ENCODE results near the gene ABI1. TPM values are rescaled to one million over a fixed set of nuclear protein-coding genes. Genes with fewer than 3 reads are reported as not detected.
"Not testable (repeated sequence)": the region's sequence is repeated elsewhere in the genome, so short reads cannot be mapped to it uniquely, and the experiment has no call there.

ABI1 gene
- total and polyA plus RNA-seq, 3 experiments from 2014 or later = 35.9 to 79.7 (median 37.1) TPM

- Mint-ChIP-seq H3K4me3 (peak overlapping the region; percentile 94 to 100 (median 98)), H3K27ac (peak overlapping the region; percentile 90 to 99 (median 97)), H3K4me1 (peaks cover 40 to 58% (median 55%) of the 10 kb centered on the region in 3 donors), H3K9me3 (no peaks in the 10 kb centered on the region), H3K27me3 (peaks cover 3 to 16% of the 10 kb centered on the region in 2 donors), H3K36me3 (peaks cover 0 to 19% (median 0%) of the 10 kb centered on the region in 3 donors)
- H3K27me3 ChIP-seq (ENCODE audit: insufficient read depth, low read length, poor library complexity, severe bottlenecking) = peaks cover 4% of the 10 kb centered on the region
- H3K4me1 ChIP-seq (ENCODE audit: insufficient read depth, low read length) = peaks cover 45% of the 10 kb centered on the region
- H3K27ac ChIP-seq (ENCODE audit: low read depth, low read length) = peak overlapping the region; percentile 95
- DNase-seq = no peak
- POLR2A ChIA-PET = no interaction called here
- no peaks in the 10 kb centered on the region for H3K36me3 ChIP-seq (ENCODE audit: insufficient read depth, low read length)
- H3K9me3 ChIP-seq (ENCODE audit: low read length) = no peaks in the 10 kb centered on the region
- peak overlapping the region; percentile 97 for H3K4me3 ChIP-seq (ENCODE audit: low read length)
- CTCF ChIA-PET = no interaction called here
Measured at GRCh38 chr10:26859241-26860101, 1.3 kb downstream of the ABI1 start.

GRCh38 chr10:26858707-26859034 lies 2.1 kb downstream of the ABI1 start:
- Mint-ChIP-seq H3K4me3 (peak overlapping the region; percentile 94 to 100 (median 98)), H3K4me1 (peaks cover 48 to 66% (median 63%) of the 10 kb centered on the region in 3 donors), H3K36me3 (peaks cover 0 to 22% (median 2%) of the 10 kb centered on the region in 3 donors), H3K27me3 (peaks cover 3 to 16% of the 10 kb centered on the region in 2 donors), H3K9me3 (no peaks in the 10 kb centered on the region), H3K27ac (peak overlapping the region; percentile 49 to 97 (median 86))
- Histone ChIP-seq H3K27me3 (ENCODE audit: insufficient read depth, low read length, poor library complexity, severe bottlenecking) (peaks cover 4% of the 10 kb centered on the region), H3K36me3 (ENCODE audit: insufficient read depth, low read length) (no peaks in the 10 kb centered on the region), H3K4me3 (ENCODE audit: low read length) (peak overlapping the region; percentile 97), H3K27ac (ENCODE audit: low read depth, low read length) (peak overlapping the region; percentile 95), H3K9me3 (ENCODE audit: low read length) (no peaks in the 10 kb centered on the region), H3K4me1 (ENCODE audit: insufficient read depth, low read length) (peaks cover 47% of the 10 kb centered on the region)
- ChIA-PET CTCF (no interaction called here), POLR2A (no interaction called here)
- no peak for DNase-seq

DNA sequence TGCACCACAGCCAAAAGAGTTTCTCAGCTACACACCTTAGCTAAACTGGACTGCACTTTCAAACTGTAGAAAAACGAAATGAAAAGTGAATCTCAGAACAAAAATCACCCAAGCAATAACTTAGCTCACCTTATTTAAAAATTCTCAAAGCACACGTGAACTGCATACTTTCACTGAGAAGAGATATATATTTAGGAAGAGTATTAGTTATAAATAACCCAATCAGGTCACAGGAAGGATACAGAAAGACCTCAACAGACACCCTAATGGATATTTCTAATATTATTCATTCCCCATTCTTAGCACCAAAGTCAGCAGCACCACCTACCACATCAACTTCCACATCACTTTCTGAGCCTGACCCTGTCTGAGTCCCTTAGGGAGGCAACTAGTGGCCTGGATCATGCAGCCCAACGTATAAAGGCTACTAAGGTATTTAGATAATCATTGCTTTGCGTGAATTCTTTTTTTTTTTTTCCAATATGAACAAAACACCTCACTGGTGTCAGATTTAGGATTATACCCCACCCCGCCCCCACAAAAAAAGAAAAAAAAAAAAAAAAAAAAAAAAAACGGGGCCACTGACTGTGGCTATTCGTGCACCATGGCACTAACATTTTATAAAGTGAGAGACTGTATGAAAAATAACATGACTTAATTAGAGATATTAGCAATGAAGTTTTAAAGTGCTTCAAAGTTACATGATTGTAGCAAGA lies 2.6 kb downstream of the ABI1 start:
- Histone ChIP-seq H3K27ac (ENCODE audit: low read depth, low read length) (peak overlapping the region; percentile 13), H3K27me3 (ENCODE audit: insufficient read depth, low read length, poor library complexity, severe bottlenecking) (peaks cover 3% of the 10 kb centered on the region), H3K4me1 (ENCODE audit: insufficient read depth, low read length) (peaks cover 47% of the 10 kb centered on the region), H3K36me3 (ENCODE audit: insufficient read depth, low read length) (no peaks in the 10 kb centered on the region), H3K9me3 (ENCODE audit: low read length) (no peaks in the 10 kb centered on the region), H3K4me3 (ENCODE audit: low read length) (peak overlapping the region; percentile 97)
- DNase-seq = no peak
- peaks cover 52 to 68% (median 65%) of the 10 kb centered on the region in 3 donors for H3K4me1 Mint-ChIP-seq
- ChIA-PET CTCF (interaction anchor here (1.3 kb wide), 1 partner anchor 132 kb away, joined by 3 read pairs; no protein-coding TSS in a partner anchor), POLR2A (no interaction called here)
- peaks cover 0 to 23% (median 2%) of the 10 kb centered on the region in 3 donors for H3K36me3 Mint-ChIP-seq
- H3K27me3 Mint-ChIP-seq = peaks cover 1 to 11% of the 10 kb centered on the region in 2 donors
- H3K4me3 Mint-ChIP-seq = peak overlapping the region; percentile 94 to 100 (median 98)
- no peaks in the 10 kb centered on the region for H3K9me3 Mint-ChIP-seq
- peak overlapping the region; percentile 52 to 97 (median 88) for H3K27ac Mint-ChIP-seq

DNA sequence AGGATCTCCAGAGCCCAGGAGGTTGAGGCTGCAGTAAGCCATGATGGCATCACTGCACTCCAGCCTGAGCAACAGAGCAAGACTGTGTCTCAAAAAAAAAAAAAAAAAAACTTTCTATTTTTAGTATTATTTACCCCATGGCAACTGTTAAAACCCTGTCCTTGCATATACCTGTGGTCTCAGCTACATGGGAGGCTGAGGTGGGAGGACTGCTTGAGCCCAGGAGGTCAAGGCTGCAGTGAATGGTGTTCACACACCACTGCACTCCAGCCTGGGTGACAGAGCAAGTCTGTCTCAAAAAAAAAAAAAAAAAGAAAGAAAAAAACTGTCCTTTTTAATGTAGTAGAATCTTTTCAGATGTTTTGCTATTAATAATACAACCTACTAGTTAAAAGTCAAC lies 3.2 kb downstream of the ABI1 start:
- H3K36me3 ChIP-seq (ENCODE audit: insufficient read depth, low read length); DNase-seq; H3K4me3 ChIP-seq (ENCODE audit: low read length); H3K27me3 ChIP-seq (ENCODE audit: insufficient read depth, low read length, poor library complexity, severe bottlenecking); H3K9me3 ChIP-seq (ENCODE audit: low read length); H3K9me3 Mint-ChIP-seq; POLR2A ChIA-PET; H3K27ac ChIP-seq (ENCODE audit: low read depth, low read length); H3K27me3 Mint-ChIP-seq: not testable (repeated sequence)
- Mint-ChIP-seq H3K4me3 (peak overlapping the region; percentile 61 to 100 (median 98)), H3K4me1 (peaks cover 52 to 72% (median 65%) of the 10 kb centered on the region in 3 donors), H3K36me3 (peaks cover 0 to 23% (median 2%) of the 10 kb centered on the region in 3 donors), H3K27ac (peak overlapping the region; percentile 24 to 97 (median 86))
- CTCF ChIA-PET = interaction anchor here (1.3 kb wide), 1 partner anchor 131 kb away, joined by 3 read pairs; no protein-coding TSS in a partner anchor
- H3K4me1 ChIP-seq (ENCODE audit: insufficient read depth, low read length) = peaks cover 53% of the 10 kb centered on the region

GRCh38 chr10:26855186-26855585 lies 5.6 kb downstream of the ABI1 start:
- ChIA-PET POLR2A (no interaction called here), CTCF (no interaction called here)
- Histone ChIP-seq H3K9me3 (ENCODE audit: low read length) (no peaks in the 10 kb centered on the region), H3K36me3 (ENCODE audit: insufficient read depth, low read length) (no peaks in the 10 kb centered on the region), H3K4me3 (ENCODE audit: low read length) (no peak overlapping the region), H3K27ac (ENCODE audit: low read depth, low read length) (no peak overlapping the region), H3K4me1 (ENCODE audit: insufficient read depth, low read length) (peaks cover 56% of the 10 kb centered on the region), H3K27me3 (ENCODE audit: insufficient read depth, low read length, poor library complexity, severe bottlenecking) (no peaks in the 10 kb centered on the region)
- no peak overlapping the region for H3K27ac Mint-ChIP-seq
- no peak for DNase-seq
- peaks cover 5 to 26% (median 10%) of the 10 kb centered on the region in 3 donors for H3K36me3 Mint-ChIP-seq
- H3K27me3 Mint-ChIP-seq = no peaks in the 10 kb centered on the region
- H3K4me3 Mint-ChIP-seq = peak overlapping the region in 2 of 7 donors; percentile 11 to 61
- no peaks in the 10 kb centered on the region for H3K9me3 Mint-ChIP-seq
- H3K4me1 Mint-ChIP-seq = peaks cover 61 to 83% (median 73%) of the 10 kb centered on the region in 3 donors

DNA sequence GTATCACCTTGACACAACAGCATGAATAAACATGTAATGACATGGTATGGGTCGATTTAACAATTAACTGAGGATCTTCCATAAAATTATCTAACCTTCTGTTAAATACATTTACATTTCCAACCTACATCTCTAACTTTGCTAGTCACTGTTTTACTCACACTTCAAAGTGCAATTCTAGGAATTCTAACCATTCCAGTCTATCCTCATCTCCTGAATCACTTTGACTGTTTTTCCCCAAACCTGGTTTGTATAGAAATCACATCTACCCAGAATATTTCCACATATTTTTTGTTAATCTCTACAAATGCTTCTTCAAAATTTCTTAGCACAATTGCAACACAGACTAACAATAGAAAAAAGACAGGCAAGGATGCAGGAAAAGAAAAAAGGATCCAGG lies 6.2 kb downstream of the ABI1 start:
- Histone ChIP-seq H3K27me3 (ENCODE audit: insufficient read depth, low read length, poor library complexity, severe bottlenecking) (no peaks in the 10 kb centered on the region), H3K36me3 (ENCODE audit: insufficient read depth, low read length) (no peaks in the 10 kb centered on the region), H3K9me3 (ENCODE audit: low read length) (no peaks in the 10 kb centered on the region), H3K4me1 (ENCODE audit: insufficient read depth, low read length) (peaks cover 56% of the 10 kb centered on the region), H3K27ac (ENCODE audit: low read depth, low read length) (no peak overlapping the region), H3K4me3 (ENCODE audit: low read length) (no peak overlapping the region)
- H3K4me3 Mint-ChIP-seq = peak overlapping the region in 6 of 7 donors; percentile 8 to 61 (median 21)
- H3K27me3 Mint-ChIP-seq = no peaks in the 10 kb centered on the region
- no peak for DNase-seq
- POLR2A ChIA-PET = no interaction called here
- H3K4me1 Mint-ChIP-seq = peaks cover 64 to 86% (median 80%) of the 10 kb centered on the region in 3 donors
- no peaks in the 10 kb centered on the region for H3K9me3 Mint-ChIP-seq
- H3K27ac Mint-ChIP-seq = peak overlapping the region in 3 of 8 donors; percentile 11 to 42 (median 21)
- CTCF ChIA-PET = no interaction called here
- H3K36me3 Mint-ChIP-seq = peaks cover 5 to 24% (median 10%) of the 10 kb centered on the region in 3 donors

DNA sequence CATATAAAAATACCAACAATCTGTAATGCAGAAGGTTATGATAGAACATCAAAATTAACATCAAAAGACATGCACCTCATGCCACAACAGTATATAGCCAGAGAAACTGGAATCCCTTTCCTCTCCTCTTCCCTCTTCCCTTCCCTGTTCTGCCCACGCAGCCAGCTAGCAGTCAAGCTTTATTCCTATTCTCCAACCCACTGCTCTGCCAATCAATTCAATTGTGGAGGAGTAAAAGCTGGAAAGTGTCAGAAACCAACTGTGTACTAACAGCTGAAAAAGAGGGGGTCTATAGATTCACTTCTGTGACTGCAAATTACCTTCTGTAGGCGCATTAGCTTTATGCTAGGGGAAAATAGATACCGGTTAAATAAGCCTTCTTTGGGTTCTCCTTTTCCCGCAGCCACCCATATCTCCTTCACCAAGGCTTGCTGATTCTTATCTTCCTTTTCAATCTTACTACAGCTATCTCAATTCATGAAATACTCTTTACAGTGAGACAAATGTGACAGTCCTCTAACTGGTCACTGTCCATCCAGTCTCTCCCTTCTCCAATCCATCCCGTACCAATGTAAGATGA lies 16.3 kb downstream of the ABI1 start:
- H3K4me3 Mint-ChIP-seq = peak overlapping the region in 2 of 7 donors; percentile 6 to 17
- POLR2A ChIA-PET = no interaction called here
- Histone ChIP-seq H3K9me3 (ENCODE audit: low read length) (no peaks in the 10 kb centered on the region), H3K4me3 (ENCODE audit: low read length) (no peak overlapping the region), H3K4me1 (ENCODE audit: insufficient read depth, low read length) (peaks cover 58% of the 10 kb centered on the region), H3K27me3 (ENCODE audit: insufficient read depth, low read length, poor library complexity, severe bottlenecking) (no peaks in the 10 kb centered on the region), H3K27ac (ENCODE audit: low read depth, low read length) (no peak overlapping the region), H3K36me3 (ENCODE audit: insufficient read depth, low read length) (no peaks in the 10 kb centered on the region)
- H3K9me3 Mint-ChIP-seq = no peaks in the 10 kb centered on the region
- no peak for DNase-seq
- H3K4me1 Mint-ChIP-seq = peaks cover 64 to 89% (median 84%) of the 10 kb centered on the region in 3 donors
- CTCF ChIA-PET = no interaction called here
- H3K36me3 Mint-ChIP-seq = peaks cover 0 to 20% (median 9%) of the 10 kb centered on the region in 3 donors
- peak overlapping the region in 6 of 8 donors; percentile 7 to 83 (median 47) for H3K27ac Mint-ChIP-seq
- no peaks in the 10 kb centered on the region for H3K27me3 Mint-ChIP-seq

Measured in CD8-positive, alpha-beta memory T cell (primary cell).